GM12875 (cell line): ENCODE measurements around the gene FMN1.

Experiments
- H3K4me3 ChIP-seq: one replicate; pipeline ENCODE4 v1.5.1; 2011; ENCODE audit warnings: low read depth, low read length, control low read depth
- TF ChIP-seq, protein P1 (sequence below): IDR thresholded peaks from 2 replicates; pipeline ENCODE4 v1.5.1; 2011; ENCODE audit warnings: low read depth, mild to moderate bottlenecking, control low read depth, inconsistent platforms, low read length, moderate library complexity, borderline replicate concordance; ENCODE audit not compliant: insufficient read depth

FMN1 gene

DNA sequence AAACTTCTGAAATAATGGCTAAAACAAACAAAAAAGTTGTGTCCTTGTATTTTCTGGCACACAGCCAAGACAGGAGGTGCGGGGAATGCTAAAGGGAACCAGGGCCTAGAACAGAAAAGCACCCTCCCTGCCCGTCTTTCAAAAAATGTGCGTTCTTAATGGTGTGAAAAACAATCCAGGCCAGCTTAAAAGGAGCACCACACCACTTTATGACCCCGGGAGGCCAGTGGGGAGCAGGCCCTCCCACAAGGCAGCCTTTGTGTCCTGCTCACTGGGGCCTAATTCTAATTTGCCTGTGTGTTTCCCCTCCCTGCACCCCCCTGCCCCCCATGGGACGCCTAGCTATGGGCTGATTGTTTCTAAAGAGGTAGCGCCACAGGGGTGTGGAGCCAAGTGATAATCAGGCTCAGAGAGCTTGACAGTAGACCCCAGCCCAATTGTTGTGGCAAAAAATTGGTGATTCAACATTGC is 295.4 kb downstream of the FMN1 start:
- H3K4me3 ChIP-seq: no peak overlapping the region
- TF ChIP-seq, protein P1, sequence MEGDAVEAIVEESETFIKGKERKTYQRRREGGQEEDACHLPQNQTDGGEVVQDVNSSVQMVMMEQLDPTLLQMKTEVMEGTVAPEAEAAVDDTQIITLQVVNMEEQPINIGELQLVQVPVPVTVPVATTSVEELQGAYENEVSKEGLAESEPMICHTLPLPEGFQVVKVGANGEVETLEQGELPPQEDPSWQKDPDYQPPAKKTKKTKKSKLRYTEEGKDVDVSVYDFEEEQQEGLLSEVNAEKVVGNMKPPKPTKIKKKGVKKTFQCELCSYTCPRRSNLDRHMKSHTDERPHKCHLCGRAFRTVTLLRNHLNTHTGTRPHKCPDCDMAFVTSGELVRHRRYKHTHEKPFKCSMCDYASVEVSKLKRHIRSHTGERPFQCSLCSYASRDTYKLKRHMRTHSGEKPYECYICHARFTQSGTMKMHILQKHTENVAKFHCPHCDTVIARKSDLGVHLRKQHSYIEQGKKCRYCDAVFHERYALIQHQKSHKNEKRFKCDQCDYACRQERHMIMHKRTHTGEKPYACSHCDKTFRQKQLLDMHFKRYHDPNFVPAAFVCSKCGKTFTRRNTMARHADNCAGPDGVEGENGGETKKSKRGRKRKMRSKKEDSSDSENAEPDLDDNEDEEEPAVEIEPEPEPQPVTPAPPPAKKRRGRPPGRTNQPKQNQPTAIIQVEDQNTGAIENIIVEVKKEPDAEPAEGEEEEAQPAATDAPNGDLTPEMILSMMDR: no peak

DNA sequence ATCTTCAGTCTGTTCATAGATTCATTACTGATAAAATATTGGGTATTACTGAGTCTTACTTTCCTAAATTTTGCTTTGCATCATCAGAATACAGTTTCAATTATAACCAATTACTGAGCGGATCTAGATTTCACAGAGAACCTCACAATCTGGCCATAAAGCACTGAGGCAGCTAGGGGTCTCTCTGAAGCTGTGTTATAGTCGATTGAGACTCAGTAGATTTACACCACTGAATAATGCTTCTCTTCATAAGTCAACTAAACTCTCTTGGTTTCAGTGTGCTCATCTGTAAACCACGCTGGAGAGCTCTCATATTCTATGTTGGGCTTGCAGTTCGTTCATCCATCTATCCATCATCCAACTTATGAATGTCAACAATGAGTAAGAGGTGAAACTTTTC is 296.1 kb downstream of the FMN1 start:
- TF ChIP-seq, protein P1: no peak
- H3K4me3 ChIP-seq: no peak overlapping the region

DNA sequence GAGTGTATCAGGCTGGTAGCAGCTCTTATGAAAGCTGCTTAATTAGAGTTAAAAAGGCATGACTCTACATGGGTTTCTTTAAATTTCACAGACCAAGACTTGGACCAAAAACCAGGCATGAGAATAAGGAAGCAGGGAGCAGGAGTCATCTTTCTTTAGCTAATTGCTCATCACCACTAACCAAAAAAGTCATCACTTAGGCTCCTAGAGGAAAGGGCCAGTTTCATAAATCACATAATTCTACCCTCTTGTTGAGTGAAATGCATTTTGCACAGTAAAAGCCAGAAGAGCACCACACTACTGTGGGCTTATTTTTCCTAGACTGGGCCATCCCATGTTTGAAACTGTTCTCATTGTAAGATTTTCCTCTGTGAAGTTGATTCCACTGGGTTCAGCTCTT is 301.1 kb downstream of the FMN1 start:
- TF ChIP-seq, protein P1: no peak
- H3K4me3 ChIP-seq: no peak overlapping the region

DNA sequence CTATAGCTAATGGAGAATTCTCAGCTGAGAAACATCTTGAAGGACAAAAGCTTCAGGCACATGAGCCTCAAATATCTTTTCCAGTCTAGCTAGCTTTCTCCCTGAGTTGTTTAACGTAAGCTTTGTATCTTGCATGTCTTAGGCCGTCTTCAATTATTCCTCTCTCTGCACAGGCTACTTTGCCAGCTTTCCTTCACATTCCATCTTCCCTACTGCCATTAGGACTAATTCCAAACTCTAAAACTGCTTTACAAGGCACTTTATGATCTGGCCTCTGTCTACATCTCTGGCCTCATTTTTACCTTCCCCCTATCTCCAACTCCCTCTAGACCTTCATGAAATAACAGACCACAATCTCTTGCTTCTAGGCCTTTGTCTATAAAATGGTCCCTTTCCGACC is 305.3 kb downstream of the FMN1 start:
- TF ChIP-seq, protein P1: no peak
- H3K4me3 ChIP-seq: no peak overlapping the region

DNA sequence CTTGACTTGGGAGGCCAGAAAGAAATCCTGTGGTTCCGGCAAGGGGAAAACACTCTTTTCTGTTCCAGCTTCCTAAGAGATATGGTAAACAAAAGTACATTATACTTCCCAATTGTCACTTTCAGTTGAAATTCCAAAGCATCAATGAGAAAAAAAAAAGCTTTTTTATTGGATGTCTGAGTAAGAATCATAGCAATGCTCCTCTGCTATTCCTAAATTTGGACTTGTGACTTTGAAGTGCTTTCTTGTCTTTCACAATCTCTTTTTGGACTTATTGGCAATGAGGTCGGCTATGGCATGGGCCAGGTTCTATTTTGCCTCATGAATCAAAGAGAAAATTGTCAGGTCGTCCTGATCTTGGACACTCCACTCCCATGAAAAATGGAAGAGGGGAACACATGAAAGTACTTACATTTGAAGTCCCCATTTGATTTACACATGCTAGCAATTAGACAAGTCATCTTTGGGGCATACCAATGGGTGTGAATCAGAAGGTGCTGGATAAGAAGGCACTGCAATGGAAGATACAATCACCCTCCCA is 306.2 kb downstream of the FMN1 start:
- TF ChIP-seq, protein P1: no peak
- no peak overlapping the region for H3K4me3 ChIP-seq

DNA sequence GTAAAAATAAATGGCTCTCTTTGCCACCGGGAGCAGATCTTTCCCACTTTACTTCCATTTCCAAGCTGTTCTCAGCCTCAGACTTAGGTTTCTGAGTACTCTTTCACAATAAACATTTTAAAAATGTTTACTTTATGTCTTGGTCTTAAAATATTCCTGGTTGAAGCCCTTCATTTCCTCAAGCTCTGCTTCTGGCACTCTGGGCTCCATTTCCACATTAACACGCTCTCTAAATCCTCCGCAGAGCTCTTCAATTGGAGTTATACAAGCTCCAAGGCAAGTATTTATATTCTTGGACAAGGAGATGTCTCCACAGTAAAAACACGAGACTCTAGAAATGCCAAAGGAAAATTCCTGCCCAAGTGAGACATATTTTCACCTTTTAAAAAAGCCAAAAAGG is 307.4 kb downstream of the FMN1 start:
- H3K4me3 ChIP-seq: no peak overlapping the region
- TF ChIP-seq, protein P1: no peak

DNA sequence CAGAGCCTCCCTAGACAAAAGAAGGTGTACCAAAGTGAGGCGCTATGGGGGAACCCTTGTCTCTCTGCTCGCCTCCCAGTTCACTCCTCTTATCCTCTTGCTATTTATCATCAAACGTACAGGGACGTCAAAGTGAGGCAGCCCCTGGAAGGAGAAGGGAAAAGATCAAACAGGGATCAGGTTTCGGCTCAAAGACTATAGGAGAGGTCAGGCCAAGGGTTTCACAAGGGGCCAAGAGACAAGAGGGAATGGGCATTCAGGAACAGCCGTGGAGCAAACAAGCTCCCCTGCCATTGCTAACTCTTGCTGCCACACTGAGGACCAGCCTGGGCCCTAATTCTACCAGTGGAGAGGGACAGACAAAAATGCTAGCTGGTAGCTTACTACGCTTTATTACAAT is 308.1 kb downstream of the FMN1 start:
- H3K4me3 ChIP-seq: no peak overlapping the region
- TF ChIP-seq, protein P1: no peak
